Activated T-helper 1 cell treated with Interleukin-2 at 50 U/mL for 16 hours (primary cell): ENCODE measurements around the gene COX4I2.

Experiments
- DNase-seq: peaks from one replicate; pipeline ENCODE4 v3.0.0-alpha.2; 2020; ENCODE audit warnings: low read depth

The COX4I2 gene

GRCh38 chr20:31677553-31678260 lies 40.0 kb downstream of the COX4I2 start:
- DNase-seq, result no peak

GRCh38 chr20:31678389-31679356 lies 41.0 kb downstream of the COX4I2 start:
- no peak for DNase-seq

- DNase-seq, result no peak
Observed at GRCh38 chr20:31679357-31680285, 41.9 kb downstream of the COX4I2 start.

- no peak for DNase-seq
Observed at GRCh38 chr20:31680286-31681127, 42.8 kb downstream of the COX4I2 start.

- no peak for DNase-seq
Observed at GRCh38 chr20:31681128-31681727, 43.5 kb downstream of the COX4I2 start.

GRCh38 chr20:31681769-31682168 lies 44.1 kb downstream of the COX4I2 start:
- DNase-seq, result no peak

- DNase-seq, result no peak
Observed at GRCh38 chr20:31682352-31682751, 44.6 kb downstream of the COX4I2 start.

GRCh38 chr20:31682927-31683326 lies 45.2 kb downstream of the COX4I2 start:
- DNase-seq, result no peak

- DNase-seq, result no peak
Observed at GRCh38 chr20:31684153-31685015, 46.7 kb downstream of the COX4I2 start.

- no peak for DNase-seq
Observed at GRCh38 chr20:31685853-31686643, 48.3 kb downstream of the COX4I2 start.

GRCh38 chr20:31687777-31688176 lies 50.1 kb downstream of the COX4I2 start:
- no peak for DNase-seq

GRCh38 chr20:31689141-31689540 lies 51.4 kb downstream of the COX4I2 start:
- DNase-seq, result no peak

- DNase-seq, result no peak
Observed at GRCh38 chr20:31690124-31690666, 52.5 kb downstream of the COX4I2 start.

GRCh38 chr20:31691646-31692275 lies 54.0 kb downstream of the COX4I2 start:
- no peak for DNase-seq

- DNase-seq, result no peak
Observed at GRCh38 chr20:31693402-31693801, 55.7 kb downstream of the COX4I2 start.

- no peak for DNase-seq
Observed at GRCh38 chr20:31693987-31694661, 56.4 kb downstream of the COX4I2 start.
